T-helper 1 cell treated with Interleukin-12 subunit alpha and Interleukin-12 subunit beta and Interleukin-4 antibody, amounts not matched to agents 30 ng/mL and 1 ng/mL, for 36 hours (primary cell): ENCODE measurements around the gene ZDHHC13. TPM values are rescaled to one million over a fixed set of nuclear protein-coding genes. Genes with fewer than 3 reads are reported as not detected.

ENCODE experiments used
- intact Hi-C: fragments of 100-400 bp; cut with micrococcal nuclease; formaldehyde crosslinking; loops from one replicate; pipeline ENCODE4 v1.15.1; 2024
- total RNA-seq: library from RNA; stranded (reverse); gene quantifications from 2 replicates; pipeline ENCODE4 v1.2.3, GENCODE V29; 2022

Gene ZDHHC13
- total RNA-seq, 1 donor from 2014 or later, result 23.6 TPM

DNA sequence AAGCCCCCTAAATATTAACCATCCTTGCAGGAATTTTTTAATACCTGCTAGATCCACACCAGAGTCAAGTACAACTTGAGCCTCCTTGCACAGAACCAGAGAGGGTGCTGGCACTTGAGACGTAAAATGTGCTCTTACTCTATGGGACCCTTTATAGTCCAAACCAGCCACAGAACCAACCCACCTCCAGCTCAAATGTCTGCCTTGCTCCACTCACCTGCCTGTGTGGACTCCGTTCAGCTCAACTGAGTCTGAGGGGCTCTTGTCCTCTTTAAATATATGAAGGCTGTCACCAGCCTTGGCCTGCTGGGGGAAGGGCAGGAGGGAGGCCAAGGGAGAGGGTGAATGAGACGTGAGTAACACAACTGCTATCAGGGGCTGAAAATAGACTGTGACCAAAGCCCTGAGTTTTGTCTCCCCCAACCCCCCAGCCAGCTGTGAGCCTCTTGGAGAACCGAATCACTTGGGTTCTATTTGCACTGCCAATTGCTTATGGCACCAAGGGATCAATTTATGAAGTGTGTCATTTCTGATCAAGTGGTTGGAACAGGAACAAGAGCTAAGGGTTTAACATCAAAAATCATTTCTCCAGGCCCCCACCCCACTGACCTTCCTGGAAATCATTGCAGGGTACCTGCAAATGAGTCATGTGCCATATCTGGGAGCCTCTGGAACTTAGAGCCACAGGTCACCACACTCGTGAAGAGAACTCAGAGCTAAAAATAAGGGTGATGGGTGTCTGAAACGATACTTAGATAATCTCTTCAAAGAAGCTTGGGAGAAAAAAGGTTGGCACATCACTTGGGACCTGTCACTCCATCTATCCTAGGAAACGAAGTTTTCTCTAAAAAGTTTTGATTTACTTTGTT, 85.0 kb downstream of the ZDHHC13 start, which contains the start of gene CSRP3:
Gene CSRP3 (minus strand): TSS at position 247 of the 869 bp plus-strand sequence. CDS start 9,535 bp downstream, outside the sequence.
- intact Hi-C loops, result no loop called here

DNA sequence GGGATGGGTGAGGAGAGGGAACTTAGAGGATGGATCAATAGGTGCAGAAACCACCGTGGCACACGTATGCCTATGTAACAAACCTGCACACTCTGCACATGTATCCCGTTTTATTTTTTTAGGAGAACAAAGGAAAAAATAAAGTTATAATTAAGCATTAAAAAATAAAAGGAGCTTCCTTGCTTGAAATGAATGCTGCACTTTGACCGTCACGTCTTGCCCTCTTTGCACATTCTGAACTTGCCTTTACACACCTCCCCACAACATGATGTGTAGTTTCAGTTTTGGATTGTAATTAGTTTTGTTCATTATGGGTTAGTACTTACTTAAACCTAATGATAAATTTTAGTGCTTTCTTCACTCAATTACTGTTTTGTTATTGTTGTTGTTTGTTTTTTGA, 87.9 kb downstream of the ZDHHC13 start:
- intact Hi-C loops, result no loop called here

DNA sequence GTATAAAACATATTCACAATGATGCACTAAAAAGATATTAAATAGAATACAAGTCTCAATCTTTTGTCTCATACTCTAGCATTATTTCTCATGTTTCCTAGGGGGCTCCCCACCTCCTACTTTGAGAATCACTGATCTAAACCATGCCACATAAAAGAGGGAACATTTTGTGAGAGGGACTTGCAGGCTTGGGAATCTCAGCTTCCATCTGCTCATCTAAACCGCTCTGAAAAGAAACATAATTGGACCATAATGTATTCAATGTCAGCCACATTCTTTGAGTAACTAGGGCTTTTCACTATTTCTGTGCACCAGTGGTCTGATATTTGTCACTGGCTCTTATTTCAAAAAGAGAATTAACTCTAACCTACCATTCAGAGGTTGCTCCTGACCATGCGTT, 91.2 kb downstream of the ZDHHC13 start:
- intact Hi-C loops, result no loop called here

DNA sequence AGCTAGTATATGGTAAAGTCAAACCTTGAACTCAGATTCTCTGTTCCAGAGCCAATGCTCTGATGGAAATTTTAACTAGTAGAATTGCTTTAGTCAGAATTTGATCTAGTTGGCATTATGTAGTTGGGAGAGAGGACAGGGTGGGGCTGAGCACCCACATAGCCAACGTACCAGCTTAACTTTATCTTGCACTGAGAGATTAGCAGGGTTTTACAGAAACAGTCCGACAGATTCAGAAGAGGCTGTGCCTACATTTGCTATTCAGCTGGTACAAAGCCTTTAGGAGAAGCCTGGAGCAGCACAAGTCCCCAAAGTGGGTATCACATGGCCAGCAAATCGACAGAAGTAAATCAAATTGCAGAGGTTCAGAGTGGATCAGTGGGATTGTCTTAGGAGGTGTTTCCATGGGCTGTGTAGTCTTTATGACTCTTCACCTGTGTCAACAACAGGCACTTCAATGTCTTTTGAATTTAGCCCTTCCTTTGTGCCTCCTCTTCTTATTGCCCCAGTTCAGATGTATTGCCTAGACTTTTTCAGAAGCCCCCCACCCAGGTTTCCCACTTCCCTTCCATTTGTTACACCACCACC, 92.1 kb downstream of the ZDHHC13 start:
- intact Hi-C loops, result no loop called here

- intact Hi-C loops, result no loop called here
Measured at GRCh38 chr11:19209617-19210370, 92.8 kb downstream of the ZDHHC13 start.

GRCh38 chr11:19216021-19216420, 99.1 kb downstream of the ZDHHC13 start:
- intact Hi-C loops, result no loop called here

DNA sequence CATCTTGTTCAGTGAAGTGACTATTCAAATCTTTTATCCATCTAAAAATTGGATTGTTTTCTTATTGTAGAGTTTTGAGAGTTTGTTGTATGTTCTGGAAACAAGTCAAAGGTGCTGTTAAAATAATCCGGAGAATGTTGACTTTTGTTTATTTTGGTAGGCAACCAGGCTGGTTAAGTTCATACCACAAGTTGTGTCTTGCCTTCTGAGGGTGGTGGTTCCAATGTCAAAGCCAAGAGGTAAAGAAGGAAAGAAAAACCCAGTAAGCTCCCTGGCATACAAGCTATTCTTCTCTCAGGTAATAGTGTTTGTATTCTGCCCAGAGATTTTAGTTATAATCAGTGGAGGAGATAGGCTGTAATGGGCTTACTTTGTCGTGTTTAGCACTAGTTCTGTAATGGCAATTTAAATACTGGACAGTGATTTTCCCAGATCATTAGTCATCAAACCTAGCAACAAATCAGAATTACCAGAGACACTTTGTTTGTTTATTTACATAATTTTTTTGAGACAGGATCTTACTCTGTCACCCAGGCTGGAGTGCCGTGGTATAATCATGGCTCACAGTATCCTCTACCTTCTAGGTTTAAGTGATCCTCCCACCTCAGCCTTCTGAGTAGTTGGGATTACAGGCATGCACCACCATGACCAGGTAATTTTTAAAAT, 99.9 kb downstream of the ZDHHC13 start:
- intact Hi-C loops, result no loop called here

DNA sequence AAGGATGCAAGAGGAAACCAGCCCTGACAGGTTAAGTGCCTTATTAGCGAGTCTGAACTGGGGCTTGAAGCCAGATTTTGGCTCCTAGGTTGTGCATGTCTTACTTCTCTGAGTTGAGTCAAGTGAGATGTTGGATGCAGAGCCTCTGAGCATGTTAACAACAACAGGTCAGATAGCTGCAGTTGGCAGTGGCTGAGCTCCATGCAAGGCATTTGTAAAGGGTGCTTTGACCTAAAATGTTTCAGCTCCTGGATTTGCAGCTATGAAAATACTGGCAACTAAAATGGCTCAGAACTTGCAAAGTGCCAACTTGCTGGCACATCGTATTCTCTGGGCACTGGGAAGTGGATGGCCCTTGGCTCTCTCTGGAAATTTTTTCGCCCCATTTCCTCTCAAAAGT, 101.2 kb downstream of the ZDHHC13 start:
- intact Hi-C loops, result no loop called here

GRCh38 chr11:19218786-19219460, 102.0 kb downstream of the ZDHHC13 start:
- intact Hi-C loops, result no loop called here

DNA sequence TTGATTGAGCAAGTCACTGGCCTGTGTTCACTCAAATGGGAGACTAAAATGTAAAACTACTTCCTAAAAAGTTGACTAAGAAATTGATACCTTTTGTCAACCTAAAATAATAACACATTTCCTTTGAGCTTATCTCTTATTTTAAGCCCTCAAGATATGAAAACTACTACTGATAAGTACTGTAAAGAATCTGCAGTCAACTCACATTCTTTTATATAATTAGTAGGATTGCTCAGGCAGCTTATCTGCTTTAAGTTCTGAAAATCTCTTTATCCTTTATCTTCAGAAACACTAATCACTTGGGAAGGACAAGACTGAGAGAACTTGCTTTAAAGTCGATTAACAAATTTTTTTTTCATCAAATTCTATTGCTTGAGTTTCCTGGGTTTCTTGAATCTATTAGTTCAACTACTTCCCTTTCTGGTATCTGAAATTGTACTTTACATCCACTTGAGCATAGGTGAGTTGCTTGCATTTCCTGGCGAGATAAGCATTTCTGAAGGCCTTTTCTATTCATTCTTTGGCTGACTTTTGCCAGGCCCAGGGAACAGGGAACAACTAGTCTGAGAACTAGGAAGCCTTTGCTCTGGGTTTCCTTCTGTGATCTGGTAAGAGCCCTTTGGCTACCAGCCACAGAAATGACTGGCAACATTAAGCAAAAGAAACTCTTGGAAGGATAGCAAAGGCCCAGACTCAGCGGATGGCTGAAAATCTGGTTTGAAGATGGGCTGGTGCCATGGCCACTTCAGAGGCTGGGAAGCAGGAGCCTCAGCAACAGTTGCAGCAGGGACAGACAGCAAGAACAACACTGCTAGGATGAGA, 104.1 kb downstream of the ZDHHC13 start:
- intact Hi-C loops, result no loop called here

GRCh38 chr11:19225123-19225522, 108.2 kb downstream of the ZDHHC13 start:
- intact Hi-C loops, result no loop called here

DNA sequence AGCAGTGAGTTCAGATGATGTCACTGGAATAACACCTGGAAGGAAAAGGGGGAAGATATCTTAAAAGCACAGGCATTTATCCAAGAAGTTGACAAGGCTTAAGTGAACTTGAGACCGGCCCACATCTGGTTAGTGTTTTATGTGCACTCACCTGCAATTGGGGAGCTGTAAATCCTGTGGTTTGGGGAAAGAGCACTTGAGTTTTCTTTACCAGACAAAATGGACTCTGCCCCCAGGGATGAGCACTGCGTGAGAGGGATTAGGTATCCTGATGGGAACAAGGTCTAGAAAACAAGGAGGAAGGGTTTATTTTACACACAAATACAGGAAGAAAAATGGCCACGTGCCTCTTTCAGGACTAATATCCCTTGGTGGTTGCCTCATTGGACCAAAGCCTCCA, 108.6 kb downstream of the ZDHHC13 start:
- intact Hi-C loops, result no loop called here

Other genes with a start within 250 kb of the ZDHHC13 start
- not detected in 2 replicates for gene MRGPRX1, start 177.8 kb upstream of the ZDHHC13 start, total RNA-seq
- gene MRGPRX2, start 56.5 kb upstream of the ZDHHC13 start, total RNA-seq, result 0.17 TPM in 2 replicates
- not detected in 2 replicates for gene CSRP3, start 84.8 kb downstream of the ZDHHC13 start, total RNA-seq
- 22.8 and 24.9 TPM in 2 replicates for gene E2F8, start 123.8 kb downstream of the ZDHHC13 start, total RNA-seq